GM12872 (cell line): ENCODE measurements around the gene ERMARD.

Source experiments
- CTCF ChIP-seq: IDR thresholded peaks from 3 replicates; pipeline ENCODE4 v1.5.1; 2011; ENCODE audit warnings: low read depth, mild to moderate bottlenecking, low read length, moderate library complexity; ENCODE audit not compliant: insufficient read depth

ERMARD gene

GRCh38 chr6:169714595-169714994 is 36.8 kb upstream of the ERMARD start:
- no peak for TF ChIP-seq CTCF

GRCh38 chr6:169719117-169719516 is 32.3 kb upstream of the ERMARD start:
- no peak for TF ChIP-seq CTCF

GRCh38 chr6:169720207-169720855 is 31.1 kb upstream of the ERMARD start:
- TF ChIP-seq CTCF = no peak

GRCh38 chr6:169722362-169723199 is 28.8 kb upstream of the ERMARD start:
- TF ChIP-seq CTCF = no peak

- no peak for TF ChIP-seq CTCF
These were observed 28.1 kb upstream of the ERMARD start for GRCh38 chr6:169723200-169723909.

GRCh38 chr6:169723991-169724493 is 27.4 kb upstream of the ERMARD start:
- TF ChIP-seq CTCF = no peak
